ENCODE data around the gene EPHB1. TPM values are rescaled to one million over a fixed set of nuclear protein-coding genes. Genes with fewer than 3 reads are reported as not detected.

The EPHB1 gene
- total and polyA plus RNA-seq, 2 experiments from 2014 or later: 0.43 to 0.81 TPM

GRCh38 chr3:134910026-134910425 lies 115.0 kb downstream of the EPHB1 start:
- no peaks in the 10 kb centered on the region for H3K9me2 ChIP-seq (ENCODE audit: insufficient read depth)
- no peaks in the 10 kb centered on the region for H3K36me3 ChIP-seq (ENCODE audit: low read depth)
- TF ChIP-seq EZH2phosphoT487 (IDR thresholded peaks at IDR 0.05; ENCODE audit: insufficient read depth, low read depth): no peak
- TF ChIP-seq EZH2 (IDR thresholded peaks at IDR 0.05; ENCODE audit: insufficient read depth, poor library complexity, severe bottlenecking): no peak
- no peaks in the 10 kb centered on the region for H3K4me1 ChIP-seq (ENCODE audit: insufficient read depth)
- H3K79me2 ChIP-seq (ENCODE audit: insufficient read depth): no peaks in the 10 kb centered on the region
- no peak overlapping the region for H2AFZ ChIP-seq
- no peaks in the 10 kb centered on the region for H3K9me3 ChIP-seq (ENCODE audit: low read depth)
- no peaks in the 10 kb centered on the region for H3K27me3 ChIP-seq (replicated peaks; ENCODE audit: insufficient read depth)
- no peak overlapping the region for H3K9ac ChIP-seq
- no peak for DNase-seq
- no peaks in the 10 kb centered on the region for H4K20me1 ChIP-seq (ENCODE audit: insufficient read depth)
- H3K27ac ChIP-seq: no peak overlapping the region
- no peaks in the 10 kb centered on the region for H3F3A ChIP-seq (ENCODE audit: insufficient read depth)
- in situ Hi-C loops (cut with MboI): no loop called here
- H3K4me2 ChIP-seq (ENCODE audit: unreplicated experiment): no peak overlapping the region
- no peak overlapping the region for H3K4me3 ChIP-seq
- WGBS, 2 experiments (ENCODE audit: low coverage in 1 of 2, low lambda C conversion rate in 2 of 2, missing lambda C conversion rate in 2 of 2): 85 to 90% methylated on average over 2 of the region's 2 CpGs

DNA sequence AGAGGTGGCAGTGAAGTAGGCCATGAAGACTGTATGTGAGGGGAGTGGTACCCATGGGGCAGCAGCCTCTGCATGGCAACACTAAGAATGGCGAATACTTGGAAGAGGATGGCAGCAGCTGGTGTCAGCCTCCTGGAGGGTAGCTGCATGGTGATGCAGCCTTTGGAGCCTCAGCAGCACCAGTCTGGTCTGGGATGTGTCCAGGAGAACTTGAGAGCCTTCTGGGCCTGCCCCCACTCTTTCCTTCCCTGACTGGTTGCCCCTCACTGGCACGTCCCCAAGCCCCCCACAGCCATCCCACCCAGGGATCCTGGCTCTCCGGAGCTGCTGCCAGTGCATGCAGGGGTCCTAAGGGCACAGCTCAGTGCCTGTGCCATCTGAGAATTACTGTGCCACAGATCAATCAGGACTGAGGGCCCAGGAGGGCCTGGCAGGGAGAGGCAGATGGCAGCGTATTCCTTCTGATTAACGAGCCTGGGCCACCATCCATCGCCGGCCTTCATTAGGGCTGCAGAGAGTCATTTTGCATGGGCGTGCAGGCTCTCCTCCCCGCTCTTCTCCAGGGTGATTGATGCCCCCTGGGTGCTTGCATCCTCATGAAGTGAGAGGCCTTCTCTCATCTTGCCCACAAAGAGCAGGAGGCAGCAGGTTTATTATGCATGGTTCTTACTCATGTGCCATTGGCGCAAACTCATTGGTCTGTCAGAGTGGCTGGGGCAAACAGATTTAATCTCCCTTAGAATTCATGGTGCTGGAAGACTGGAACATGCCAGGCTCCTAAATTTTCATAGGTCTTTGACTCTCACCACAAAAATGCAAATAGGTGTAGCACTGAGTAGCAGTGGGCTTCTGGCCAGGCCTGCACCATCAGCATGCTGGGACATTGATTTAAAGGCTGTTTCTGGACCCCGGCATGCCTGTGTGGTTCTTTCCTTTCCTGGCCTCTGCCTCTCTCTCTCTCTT lies 116.8 kb downstream of the EPHB1 start:
- WGBS, 2 experiments (ENCODE audit: low coverage in 1 of 2, low lambda C conversion rate in 2 of 2, missing lambda C conversion rate in 2 of 2): 82 to 84% methylated on average over 11 of the region's 11 CpGs
- no peaks in the 10 kb centered on the region for H3K4me1 ChIP-seq (ENCODE audit: insufficient read depth)
- TF ChIP-seq EZH2 (IDR thresholded peaks at IDR 0.05; ENCODE audit: insufficient read depth, poor library complexity, severe bottlenecking): no peak
- no peak for TF ChIP-seq EZH2phosphoT487 (IDR thresholded peaks at IDR 0.05; ENCODE audit: insufficient read depth, low read depth)
- H3K27me3 ChIP-seq (replicated peaks; ENCODE audit: insufficient read depth): no peaks in the 10 kb centered on the region
- H3K36me3 ChIP-seq (ENCODE audit: low read depth): no peaks in the 10 kb centered on the region
- no peak for DNase-seq
- H3K4me3 ChIP-seq: no peak overlapping the region
- no peaks in the 10 kb centered on the region for H3K79me2 ChIP-seq (ENCODE audit: insufficient read depth)
- no peak overlapping the region for H3K4me2 ChIP-seq (ENCODE audit: unreplicated experiment)
- H3F3A ChIP-seq (ENCODE audit: insufficient read depth): no peaks in the 10 kb centered on the region
- no peaks in the 10 kb centered on the region for H4K20me1 ChIP-seq (ENCODE audit: insufficient read depth)
- no peaks in the 10 kb centered on the region for H3K9me2 ChIP-seq (ENCODE audit: insufficient read depth)
- H3K9ac ChIP-seq: no peak overlapping the region
- no peak overlapping the region for H2AFZ ChIP-seq
- in situ Hi-C loops (cut with MboI): no loop called here
- H3K9me3 ChIP-seq (ENCODE audit: low read depth): no peaks in the 10 kb centered on the region
- H3K27ac ChIP-seq: no peak overlapping the region

DNA sequence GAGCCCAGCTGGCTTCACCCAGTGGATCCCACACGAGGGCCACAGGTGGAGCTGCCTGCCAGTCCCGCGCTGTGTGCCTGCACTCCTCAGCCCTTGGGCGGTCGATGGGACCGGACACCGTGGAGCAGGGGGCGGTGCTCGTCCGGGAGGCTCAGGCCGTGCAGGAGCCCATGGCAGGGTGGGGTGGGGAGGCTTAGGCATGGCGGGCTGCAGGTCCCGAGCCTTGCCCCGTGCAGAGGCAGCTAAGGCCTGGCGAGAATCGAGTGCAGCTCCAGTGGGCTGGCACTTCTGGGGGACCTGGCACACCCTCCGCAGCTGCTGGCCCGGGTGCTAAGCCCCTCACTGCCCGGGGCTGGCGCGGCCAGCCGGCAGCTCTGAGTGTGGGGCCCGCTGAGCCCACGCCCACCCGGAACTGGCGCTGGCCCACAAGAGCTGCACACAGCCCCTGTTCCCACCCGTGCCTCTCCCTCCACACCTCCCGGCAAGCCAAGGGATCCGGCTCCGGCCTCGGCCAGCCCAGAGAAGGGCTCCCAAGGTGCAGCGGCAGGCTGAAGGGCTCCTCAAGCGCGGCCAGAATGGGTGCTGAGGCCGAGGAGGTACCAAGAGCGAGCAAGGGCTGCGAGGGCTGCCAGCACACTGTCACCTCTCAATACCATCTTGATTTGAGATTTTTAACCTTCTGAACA lies 121.4 kb downstream of the EPHB1 start:
- Histone ChIP-seq H3K27ac (no peak overlapping the region), H3K9ac (no peak overlapping the region), H3K9me2 (ENCODE audit: insufficient read depth) (no peaks in the 10 kb centered on the region), H3K4me3 (no peak overlapping the region), H3K36me3 (ENCODE audit: low read depth) (no peaks in the 10 kb centered on the region), H3K4me2 (ENCODE audit: unreplicated experiment) (no peak overlapping the region), H3K27me3 (replicated peaks; ENCODE audit: insufficient read depth) (no peaks in the 10 kb centered on the region), H3K79me2 (ENCODE audit: insufficient read depth) (no peaks in the 10 kb centered on the region), H3F3A (ENCODE audit: insufficient read depth) (no peaks in the 10 kb centered on the region), H3K4me1 (ENCODE audit: insufficient read depth) (no peaks in the 10 kb centered on the region), H4K20me1 (ENCODE audit: insufficient read depth) (no peaks in the 10 kb centered on the region), H3K9me3 (ENCODE audit: low read depth) (no peaks in the 10 kb centered on the region), H2AFZ (no peak overlapping the region)
- DNase-seq: no peak
- in situ Hi-C loops (cut with MboI): no loop called here
- TF ChIP-seq EZH2phosphoT487 (IDR thresholded peaks at IDR 0.05; ENCODE audit: insufficient read depth, low read depth) (no peak), EZH2 (IDR thresholded peaks at IDR 0.05; ENCODE audit: insufficient read depth, poor library complexity, severe bottlenecking) (no peak)
- WGBS, 2 experiments (ENCODE audit: low coverage in 1 of 2, low lambda C conversion rate in 2 of 2, missing lambda C conversion rate in 2 of 2): 93 to 96% methylated on average over 15 to 37 of the region's 37 CpGs

GRCh38 chr3:134917631-134918030 lies 122.6 kb downstream of the EPHB1 start:
- Histone ChIP-seq H3K9me2 (ENCODE audit: insufficient read depth) (no peaks in the 10 kb centered on the region), H3K9me3 (ENCODE audit: low read depth) (no peaks in the 10 kb centered on the region), H4K20me1 (ENCODE audit: insufficient read depth) (no peaks in the 10 kb centered on the region), H3K27me3 (replicated peaks; ENCODE audit: insufficient read depth) (no peaks in the 10 kb centered on the region), H3K27ac (no peak overlapping the region), H3K9ac (no peak overlapping the region), H3K4me1 (ENCODE audit: insufficient read depth) (no peaks in the 10 kb centered on the region), H3K4me2 (ENCODE audit: unreplicated experiment) (no peak overlapping the region), H3K79me2 (ENCODE audit: insufficient read depth) (no peaks in the 10 kb centered on the region), H3F3A (ENCODE audit: insufficient read depth) (no peaks in the 10 kb centered on the region), H2AFZ (no peak overlapping the region), H3K36me3 (ENCODE audit: low read depth) (no peaks in the 10 kb centered on the region), H3K4me3 (no peak overlapping the region)
- DNase-seq: peak; percentile 26
- in situ Hi-C loops (cut with MboI): no loop called here
- TF ChIP-seq EZH2 (IDR thresholded peaks at IDR 0.05; ENCODE audit: insufficient read depth, poor library complexity, severe bottlenecking) (no peak), EZH2phosphoT487 (IDR thresholded peaks at IDR 0.05; ENCODE audit: insufficient read depth, low read depth) (no peak)
